Mesodermal cell (in vitro differentiated cells): ENCODE measurements around the gene ZSCAN31.

ENCODE experiments used
- H3K27ac ChIP-seq: 2 replicates; pipeline ENCODE4 v1.7.0; 2013; ENCODE audit warnings: mild to moderate bottlenecking, low read depth, low read length, moderate library complexity; ENCODE audit not compliant: severe bottlenecking
- H3K36me3 ChIP-seq: 2 replicates; pipeline ENCODE4 v1.7.1; 2013; ENCODE audit warnings: mild to moderate bottlenecking, low read length, moderate library complexity; ENCODE audit not compliant: control insufficient read depth, insufficient read depth
- H3K4me1 ChIP-seq: one replicate; pipeline ENCODE4 v1.7.1; 2013; ENCODE audit warnings: mild to moderate bottlenecking, low read length; ENCODE audit not compliant: insufficient read depth, control insufficient read depth, poor library complexity, severe bottlenecking
- H3K4me3 ChIP-seq: 2 replicates; pipeline ENCODE4 v1.7.0; 2013; ENCODE audit warnings: low read length, control low read depth, mild to moderate bottlenecking; ENCODE audit not compliant: insufficient read depth, poor library complexity, severe bottlenecking; ENCODE audit errors: extremely low read depth
- H3K9me3 ChIP-seq: 2 replicates; pipeline ENCODE4 v1.7.1; 2013; ENCODE audit warnings: mild to moderate bottlenecking, low read length, moderate library complexity; ENCODE audit not compliant: control insufficient read depth
- WGBS, 2 experiments: methylation state at CpG; one replicate each; pipeline ENCODE4 v1.1.5; 2013; ENCODE audit warnings: missing lambda C conversion rate in 2 of 2; ENCODE audit not compliant: insufficient coverage in 2 of 2; 5-methylcytosine and 5-hydroxymethylcytosine counted together

ZSCAN31 gene

GRCh38 chr6:28280595-28281287 is 55.2 kb downstream of the ZSCAN31 start:
- Histone ChIP-seq H3K4me1 (peaks cover 5% of the 10 kb centered on the region), H3K27ac (no peak overlapping the region), H3K36me3 (peaks cover 49% of the 10 kb centered on the region), H3K9me3 (no peaks in the 10 kb centered on the region), H3K4me3 (peak overlapping the region; percentile 81)
- WGBS, 2 experiments, result no CpG with 5 or more reads among the region's 3 CpGs

GRCh38 chr6:28277746-28278145 is 58.2 kb downstream of the ZSCAN31 start:
- H3K4me1 ChIP-seq, result peaks cover 2% of the 10 kb centered on the region
- no peaks in the 10 kb centered on the region for H3K9me3 ChIP-seq
- H3K4me3 ChIP-seq, result no peak overlapping the region
- 60 to 100% methylated on average over 1 of the region's 3 CpGs for WGBS, 2 experiments
- no peak overlapping the region for H3K27ac ChIP-seq
- peaks cover 47% of the 10 kb centered on the region for H3K36me3 ChIP-seq

GRCh38 chr6:28274888-28275287 is 61.1 kb downstream of the ZSCAN31 start:
- Histone ChIP-seq H3K4me3 (no peak overlapping the region), H3K9me3 (no peaks in the 10 kb centered on the region), H3K4me1 (no peaks in the 10 kb centered on the region), H3K36me3 (peaks cover 65% of the 10 kb centered on the region), H3K27ac (no peak overlapping the region)
